ENCODE data around the gene MAN1A2. TPM values are rescaled to one million over a fixed set of nuclear protein-coding genes. Genes with fewer than 3 reads are reported as not detected.

MAN1A2 gene
- total and polyA plus RNA-seq, 9 donors: 14.6 to 33.6 (median 26.1) TPM

Other genes starting within 250 kb of the MAN1A2 start
- gene TRIM45, start 245.7 kb upstream of the MAN1A2 start, total RNA-seq: 16.7 TPM
- gene TRIM45, start 245.7 kb upstream of the MAN1A2 start, polyA plus RNA-seq (ENCODE audit: insufficient read depth in 1 of 8, insufficient read length in 8 of 8, low replicate concordance in 1 of 8): 10 to 100 TPM; 15.7 to 25.5 (median 21.5) TPM
- 0.04 TPM for gene VTCN1, start 156.5 kb upstream of the MAN1A2 start, total RNA-seq
- 1 to 10 TPM in 1 of 8 donors, under 1 TPM in 6, not detected in 1; 0.07 to 2.0 (median 0.11) TPM for gene VTCN1, start 156.5 kb upstream of the MAN1A2 start, polyA plus RNA-seq (ENCODE audit: insufficient read depth in 1 of 8, insufficient read length in 8 of 8, low replicate concordance in 1 of 8)
- gene TENT5C, start 238.6 kb downstream of the MAN1A2 start, total RNA-seq: 6.6 TPM
- gene TENT5C, start 238.6 kb downstream of the MAN1A2 start, polyA plus RNA-seq (ENCODE audit: insufficient read depth in 1 of 8, insufficient read length in 8 of 8, low replicate concordance in 1 of 8): 1 to 10 TPM; 1.9 to 5.3 (median 3.5) TPM

All from muscle of leg (tissue), 9 donors.